WI38 (cell line): ENCODE measurements around the gene CDH22.

Experiments used
- H3K4me3 ChIP-seq: 2 replicates; pipeline ENCODE4 v1.5.1; 2011; ENCODE audit warnings: low read depth, mild to moderate bottlenecking, control low read depth, low read length
- TF ChIP-seq, protein P1 (sequence below): IDR thresholded peaks from 2 replicates; pipeline ENCODE4 v1.5.1; 2012; ENCODE audit warnings: low read depth, mild to moderate bottlenecking, control low read depth, low read length

Gene CDH22

GRCh38 chr20:46145713-46146112, 162.6 kb downstream of the CDH22 start:
- TF ChIP-seq, protein P1, sequence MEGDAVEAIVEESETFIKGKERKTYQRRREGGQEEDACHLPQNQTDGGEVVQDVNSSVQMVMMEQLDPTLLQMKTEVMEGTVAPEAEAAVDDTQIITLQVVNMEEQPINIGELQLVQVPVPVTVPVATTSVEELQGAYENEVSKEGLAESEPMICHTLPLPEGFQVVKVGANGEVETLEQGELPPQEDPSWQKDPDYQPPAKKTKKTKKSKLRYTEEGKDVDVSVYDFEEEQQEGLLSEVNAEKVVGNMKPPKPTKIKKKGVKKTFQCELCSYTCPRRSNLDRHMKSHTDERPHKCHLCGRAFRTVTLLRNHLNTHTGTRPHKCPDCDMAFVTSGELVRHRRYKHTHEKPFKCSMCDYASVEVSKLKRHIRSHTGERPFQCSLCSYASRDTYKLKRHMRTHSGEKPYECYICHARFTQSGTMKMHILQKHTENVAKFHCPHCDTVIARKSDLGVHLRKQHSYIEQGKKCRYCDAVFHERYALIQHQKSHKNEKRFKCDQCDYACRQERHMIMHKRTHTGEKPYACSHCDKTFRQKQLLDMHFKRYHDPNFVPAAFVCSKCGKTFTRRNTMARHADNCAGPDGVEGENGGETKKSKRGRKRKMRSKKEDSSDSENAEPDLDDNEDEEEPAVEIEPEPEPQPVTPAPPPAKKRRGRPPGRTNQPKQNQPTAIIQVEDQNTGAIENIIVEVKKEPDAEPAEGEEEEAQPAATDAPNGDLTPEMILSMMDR = no peak

DNA sequence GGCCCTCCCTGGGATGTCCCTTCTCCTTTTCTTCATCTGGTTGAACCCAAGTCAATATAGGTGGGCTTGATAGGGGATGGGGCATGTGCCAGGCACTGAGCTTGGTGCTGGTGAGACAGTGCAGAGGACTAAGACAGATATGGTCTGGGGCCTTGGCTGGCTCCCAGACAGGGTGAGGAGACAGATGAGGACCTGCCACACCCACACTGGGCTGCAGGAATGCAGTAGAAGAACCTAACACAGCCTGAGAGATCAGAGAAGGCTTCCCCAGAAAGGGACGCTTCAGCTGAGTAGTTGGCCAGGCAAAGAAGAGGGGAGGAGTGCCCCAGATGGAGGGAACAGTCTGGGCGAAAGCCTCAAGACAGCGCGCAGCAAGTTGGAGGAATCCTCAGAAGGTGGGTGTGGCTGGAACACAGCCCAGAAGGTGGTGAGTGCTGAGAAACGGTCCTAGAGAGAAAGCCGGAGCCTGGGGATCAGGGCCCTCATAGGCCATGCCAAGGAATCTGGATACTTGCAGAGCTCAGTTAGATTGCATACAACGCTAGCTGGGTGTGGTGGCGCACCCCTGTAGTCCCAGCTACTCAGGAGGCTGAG, 163.8 kb downstream of the CDH22 start:
- H3K4me3 ChIP-seq = no peak overlapping the region
- TF ChIP-seq, protein P1 = no peak

More at GRCh38 chr20:46145713-46146112, 162.6 kb downstream of the CDH22 start:
- no peak overlapping the region for H3K4me3 ChIP-seq

GRCh38 chr20:46142124-46142523, 166.2 kb downstream of the CDH22 start:
- TF ChIP-seq, protein P1 = no peak
- no peak overlapping the region for H3K4me3 ChIP-seq

DNA sequence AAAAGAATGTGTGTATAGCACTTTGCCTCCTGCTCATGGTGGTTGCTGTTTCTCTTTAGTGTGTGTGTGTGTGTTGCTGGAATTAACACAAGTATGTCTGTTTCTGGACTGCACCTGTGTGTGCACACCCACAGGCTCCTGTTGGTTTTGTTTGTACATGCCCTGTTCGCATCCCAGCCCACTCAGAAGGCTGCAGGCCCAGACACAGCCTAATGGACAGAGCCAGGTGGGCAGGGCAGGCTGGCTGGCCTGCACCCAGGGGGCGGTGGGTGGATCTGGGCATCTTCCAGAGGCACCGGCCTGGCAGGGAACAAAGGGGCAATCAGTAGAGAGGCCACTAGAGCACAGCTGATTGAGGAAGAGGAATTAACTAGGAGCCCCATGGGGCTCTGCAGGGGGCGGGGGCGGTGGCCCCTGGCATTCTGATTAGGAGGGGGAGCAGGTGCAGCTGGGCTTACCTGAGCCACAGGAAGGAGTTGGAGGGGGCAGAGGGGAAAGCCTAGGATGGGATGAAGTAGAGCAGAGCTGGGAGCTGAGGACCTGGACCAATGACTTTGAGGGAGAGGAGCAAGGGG, 168.3 kb downstream of the CDH22 start:
- H3K4me3 ChIP-seq = no peak overlapping the region
- TF ChIP-seq, protein P1 = no peak

GRCh38 chr20:46139266-46139889, 168.9 kb downstream of the CDH22 start:
- TF ChIP-seq, protein P1 = no peak
- no peak overlapping the region for H3K4me3 ChIP-seq

- H3K4me3 ChIP-seq = no peak overlapping the region
- TF ChIP-seq, protein P1 = no peak
These were observed 170.5 kb downstream of the CDH22 start for GRCh38 chr20:46137816-46138215.
